K562 (cell line): ENCODE data around the gene MRPS18B. TPM values are rescaled to one million over a fixed set of nuclear protein-coding genes. Genes with fewer than 3 reads are reported as not detected.
A peak's percentile ranks its signal among the peaks of the same experiment; 100 is the strongest.

Source experiments
- ATAC-seq: fragments of 200-7000 bp; cut with Tn5 transposase; 3 replicates; pipeline ENCODE4 v1.9.1; 2020; ENCODE audit warnings: moderate library complexity
- BruUV-seq: library from RNA; stranded (reverse); fragments of 400-500 nt; replicated peaks from 2 replicates; lab custom pipeline; 2021; lab: Mats Ljungman, UMichigan
- CTCF ChIA-PET: fragments of 300-600 bp; formaldehyde crosslinking; extraction: SDS; loops from one replicate; lab custom pipeline; 2021; ENCODE audit warnings: low intra/inter-chr PET ratio; lab: Yijun Ruan, JAX
- POLR2A ChIA-PET: fragments of 300-600, 350-650 bp; sonication (Branson Sonifier 250); formaldehyde crosslinking; extraction: SDS; loops from one replicate; lab custom pipeline; 2021; ENCODE audit warnings: antibody characterized with exemption, inconsistent platforms; lab: Yijun Ruan, JAX
- DNase-seq, 4 experiments: peaks; one replicate each; pipeline versions ENCODE4 v3.0.0 to v3.0.0-alpha.2; 2011 to 2018; ENCODE audit warnings: low spot score in 3 of 4, mixed read lengths in 3 of 4; ENCODE audit errors: extremely low read depth in 1 of 4
- FAIRE-seq: peaks from 2 replicates; lab custom pipeline; 2011; peaks lifted over from hg19 to GRCh38; lab: Jason Lieb, UNC
- H2AFZ ChIP-seq: 2 replicates; pipeline ENCODE4 v1.6.0; 2011; ENCODE audit warnings: low read depth, low read length, control low read depth, inconsistent platforms
- H3K27ac ChIP-seq: fragments of 200-600 bp; 3 replicates; pipeline ENCODE4 v1.8.0; 2011; ENCODE audit warnings: low read depth, mild to moderate bottlenecking, control low read depth, inconsistent platforms, low read length, moderate library complexity, mixed read lengths; ENCODE audit errors: extremely low read depth
- H3K27me3 ChIP-seq, 2 experiments: fragments of 300-600 bp in 1 of 2; 2 replicates in 1 of 2; 3 replicates in 1 of 2; pipeline versions ENCODE4 v1.6.0 to v1.8.0; 2011; ENCODE audit warnings: inconsistent platforms in 2 of 2, low read length in 2 of 2, mild to moderate bottlenecking in 1 of 2, mixed read lengths in 1 of 2, moderate library complexity in 1 of 2; ENCODE audit not compliant: control insufficient read depth in 2 of 2, insufficient read depth in 2 of 2
- H3K36me3 ChIP-seq: fragments of 300-600 bp; 3 replicates; pipeline ENCODE4 v1.8.0; 2011; ENCODE audit warnings: mild to moderate bottlenecking, low read length, inconsistent platforms; ENCODE audit not compliant: control insufficient read depth, insufficient read depth
- H3K4me1 ChIP-seq, 2 experiments: fragments of 200-600 bp in 1 of 2; replicated peaks in 1 of 2; 2 replicates in 1 of 2; 3 replicates in 1 of 2; pipeline versions ENCODE4 v1.5.1 to v1.8.0; 2011; ENCODE audit warnings: inconsistent platforms in 2 of 2, low read length in 2 of 2, mild to moderate bottlenecking in 1 of 2, mixed read lengths in 1 of 2, moderate library complexity in 1 of 2; ENCODE audit not compliant: control insufficient read depth in 2 of 2, insufficient read depth in 2 of 2
- H3K4me2 ChIP-seq: 2 replicates; pipeline ENCODE4 v1.6.1; 2011; ENCODE audit warnings: low read length, control low read depth, inconsistent platforms, mixed read lengths; ENCODE audit not compliant: insufficient read depth
- H3K4me3 ChIP-seq: fragments of 200-600 bp; sonication (generic), shearing (Covaris generic); 2 replicates; pipeline ENCODE4 v1.5.1; 2016; ENCODE audit warnings: control low read depth, inconsistent platforms
- H3K79me2 ChIP-seq: fragments of 200-600 bp; 3 replicates; pipeline ENCODE4 v1.8.0; 2011; ENCODE audit warnings: low read length, inconsistent platforms; ENCODE audit not compliant: control insufficient read depth, insufficient read depth
- H3K9ac ChIP-seq, 2 experiments: 2 replicates each; pipeline versions ENCODE4 v1.6.0 to v1.6.1; 2011; ENCODE audit warnings: low read depth in 2 of 2, low read length in 2 of 2, control low read depth in 1 of 2, inconsistent platforms in 1 of 2, mild to moderate bottlenecking in 1 of 2, mixed read lengths in 1 of 2; ENCODE audit not compliant: insufficient read depth in 1 of 2
- H3K9me1 ChIP-seq: one replicate; pipeline ENCODE4 v1.6.0; 2011; ENCODE audit warnings: inconsistent platforms, mild to moderate bottlenecking, low read length, moderate library complexity; ENCODE audit not compliant: control insufficient read depth, insufficient read depth
- H3K9me3 ChIP-seq: replicated peaks from 2 replicates; pipeline ENCODE4 v1.5.1; 2011; ENCODE audit warnings: low read depth, low read length, inconsistent platforms; ENCODE audit not compliant: control insufficient read depth, insufficient read depth
- H4K20me1 ChIP-seq: replicated peaks from 2 replicates; pipeline ENCODE4 v1.6.1; 2011; ENCODE audit warnings: low read length, inconsistent platforms, mixed read lengths; ENCODE audit not compliant: control insufficient read depth, insufficient read depth
- EGR1 ChIP-seq: fragments of 450-650 bp; conservative IDR thresholded peaks from 2 replicates; pipeline ENCODE4 v1.6.1; 2017; ENCODE audit warnings: mild to moderate bottlenecking
- EWSR1 ChIP-seq: fragments of 450-650 bp; IDR thresholded peaks from 2 replicates; pipeline ENCODE4 v1.6.1; 2018; ENCODE audit warnings: borderline replicate concordance, mild to moderate bottlenecking, low read depth, moderate library complexity; ENCODE audit not compliant: partially characterized antibody
- IRF2 ChIP-seq: sonication (generic); formaldehyde crosslinking; IDR thresholded peaks from 2 replicates; pipeline ENCODE4 v1.8.1; 2022; ENCODE audit warnings: mild to moderate bottlenecking, missing genetic modification reagents
- LARP7 ChIP-seq: fragments of 450-650 bp; IDR thresholded peaks from 2 replicates; pipeline ENCODE4 v1.6.1; 2016
- PHB2 ChIP-seq: fragments of 450-650 bp; IDR thresholded peaks from 2 replicates; pipeline ENCODE4 v1.6.1; 2017; ENCODE audit warnings: low read depth
- PRMT5 ChIP-seq: sonication (generic); formaldehyde crosslinking; IDR thresholded peaks from 2 replicates; pipeline ENCODE4 v1.5.0; 2020; ENCODE audit warnings: missing genetic modification reagents
- RBFOX2 ChIP-seq: fragments of 200-400 bp; formaldehyde crosslinking; IDR thresholded peaks from 2 replicates; pipeline ENCODE4 v1.6.1; 2017; ENCODE audit warnings: low read depth, mild to moderate bottlenecking, low read length, moderate library complexity
- RFX5 ChIP-seq: IDR thresholded peaks from 2 replicates; pipeline ENCODE4 v1.6.1; 2011; ENCODE audit warnings: low read depth, mild to moderate bottlenecking, improper control_type of control experiment, low read length
- RHOXF2B ChIP-seq: fragments of 250-450 bp; sonication (Bioruptor Pico); conservative IDR thresholded peaks from 2 replicates; pipeline ENCODE4 v1.5.1; 2021
- SREBF2 ChIP-seq: sonication (generic); formaldehyde crosslinking; IDR thresholded peaks from 2 replicates; pipeline ENCODE4 v1.4.0; 2020; ENCODE audit warnings: mild to moderate bottlenecking, missing genetic modification reagents
- SRF ChIP-seq, 2 experiments: fragments of 250-450, 450-650 bp in 1 of 2; sonication (Bioruptor Pico) in 1 of 2; sonication (generic) in 1 of 2; formaldehyde crosslinking; IDR thresholded peaks; 2 replicates each; pipeline versions ENCODE4 v1.5.0 to v1.5.1; 2020 to 2022; ENCODE audit warnings: mild to moderate bottlenecking in 1 of 2, missing genetic modification reagents in 1 of 2
- ZBTB11 ChIP-seq, 3 experiments: fragments of 200-800 bp in 1 of 3; fragments of 250-450 bp in 1 of 3; fragments of 450-650 bp in 1 of 3; sonication (Bioruptor Pico) in 1 of 3; sonication (Bioruptor generic) in 1 of 3; formaldehyde crosslinking in 1 of 3; IDR thresholded peaks; 2 replicates each; pipeline versions ENCODE4 v1.6.1 to v1.8.0; 2016 to 2022; ENCODE audit warnings: mild to moderate bottlenecking in 2 of 3, missing genetic modification characterization in 2 of 3, missing compliant biosample characterization in 1 of 3, moderate library complexity in 1 of 3
- ZNF140 ChIP-seq: fragments of 250-450 bp; sonication (Bioruptor Pico); IDR thresholded peaks from 2 replicates; pipeline ENCODE4 v1.8.0; 2021; ENCODE audit warnings: moderate library complexity, mild to moderate bottlenecking, inconsistent platforms
- ZNF212 ChIP-seq: fragments of 450-650 bp; formaldehyde crosslinking; IDR thresholded peaks from 2 replicates; pipeline ENCODE4 v1.4.0; 2020; ENCODE audit warnings: mild to moderate bottlenecking
- ZNF23 ChIP-seq: fragments of 250-450 bp; sonication (Bioruptor Pico); IDR thresholded peaks from 2 replicates; pipeline ENCODE4 v1.4.0; 2020; ENCODE audit warnings: mild to moderate bottlenecking
- ZNF24 ChIP-seq: fragments of 450-650 bp; IDR thresholded peaks from 2 replicates; pipeline ENCODE4 v1.6.1; 2016
- ZNF354B ChIP-seq: fragments of 250-450 bp; sonication (Bioruptor Pico); IDR thresholded peaks from 2 replicates; pipeline ENCODE4 v1.4.0; 2020
- ZNF644 ChIP-seq: fragments of 200-800 bp; sonication (Bioruptor generic); IDR thresholded peaks from 2 replicates; pipeline ENCODE4 v1.6.1; 2016; ENCODE audit warnings: low read depth, missing genetic modification characterization, missing compliant biosample characterization
- WGBS: fragments of 100-300 bp; shearing (Covaris generic); methylation state at CpG from one replicate; pipeline ENCODE4 v1.1.6; 2016; ENCODE audit warnings: low coverage, mixed read lengths; ENCODE audit not compliant: insufficient coverage; ENCODE audit errors: missing lambda C conversion rate; 5-methylcytosine and 5-hydroxymethylcytosine counted together
- in situ Hi-C: fragments of 300-500 bp; cut with MboI; formaldehyde crosslinking; loops from 4 replicates; pipeline ENCODE4 v1.15.0; 2018; ENCODE audit warnings: inconsistent platforms, mixed read lengths
- intact Hi-C: fragments of 100-400 bp; cut with micrococcal nuclease; formaldehyde crosslinking; loops from 2 replicates; pipeline ENCODE4 v1.14.2; 2022
- polyA plus RNA-seq, 8 experiments: library from polyadenylated mRNA; depleted of rRNA in 4 of 8; stranded (reverse) in 5 of 8; unstranded in 3 of 8; fragments of >200 nt; fragmentation: Nextera tagmentation in 2 of 8; fragmentation: Illumina TruSeq in 1 of 8; extraction: Ambion mirVana in 2 of 8; extraction: Trizol in 1 of 8; gene quantifications; 2 replicates each; pipeline versions ENCODE4 v1.2.1 to v1.2.3, GENCODE V29; 2011 to 2014; ENCODE audit warnings: inconsistent platforms in 1 of 8, missing spikeins in 1 of 8
- total RNA-seq, 7 experiments: library from RNA; depleted of rRNA in 6 of 7; stranded (reverse); fragments of >200 nt in 6 of 7; fragmentation: Illumina TruSeq in 2 of 7; extraction: Trizol in 2 of 7; gene quantifications; 2 replicates each; pipeline versions ENCODE4 v1.2.1 to v1.2.3, GENCODE V29; 2011 to 2021; ENCODE audit warnings: low replicate concordance in 1 of 7
- TF ChIP-seq, protein P1 (sequence below): fragments of 250-450 bp; sonication (Bioruptor Pico); IDR thresholded peaks from 2 replicates; pipeline ENCODE4 v1.8.0; 2022; ENCODE audit warnings: moderate library complexity, mild to moderate bottlenecking, inconsistent platforms
- TF ChIP-seq, protein P2 (sequence below), 2 experiments: fragments of 450-650 bp; IDR thresholded peaks; 2 replicates each; pipeline ENCODE4 v1.6.1; 2016

Gene MRPS18B
- total and polyA plus RNA-seq, 9 of the 15 experiments (the other 6 are each of a cell fraction or from before 2014, with no cell fraction given), result 132 to 383 (median 178) TPM

GRCh38 chr6:30645989-30646388 lies 28.3 kb downstream of the MRPS18B start:
- peak in 2 of 4 experiments; percentile 66 to 73 for DNase-seq
- Histone ChIP-seq H3K9ac (peak overlapping the region; percentile 33 to 89; a peak in 3 of 4 replicates), H3K79me2 (peaks cover 44% of the 10 kb centered on the region), H3K36me3 (peaks cover 28% of the 10 kb centered on the region), H3K4me3 (peak overlapping the region; percentile 68), H3K27me3 (no peaks in the 10 kb centered on the region), H3K27ac (peak overlapping the region; percentile 83), H3K9me1 (no peaks in the 10 kb centered on the region), H3K4me1 (peaks cover 15 to 29% of the 10 kb centered on the region in 2 experiments), H4K20me1 (no peaks in the 10 kb centered on the region), H3K4me2 (peak overlapping the region; percentile 97), H3K9me3 (no peaks in the 10 kb centered on the region; the same call in 1 of the 2 replicates), H2AFZ (peak overlapping the region; percentile 64)
- WGBS, result 8% methylated on average over 1 of the region's 1 CpG
- FAIRE-seq, result peak; percentile 62
- 0 out of 3 replicates have a peak, but pooled peaks have one; percentile 12 for ATAC-seq
- ChIA-PET POLR2A (interaction anchor here (0.5 to 3.9 kb wide), 11 partner anchors 9 to 76 kb away, joined by 3 to 46 read pairs (median 5); partner anchors contain the start of genes MDC1 and MRPS18B), CTCF (no interaction called here)
- intact Hi-C loops (loop anchor here (2.0 kb wide), 1 partner anchor 29 kb away; the partner anchor contains the start of genes MRPS18B and PPP1R10), in situ Hi-C loops (no loop called here)
- no TSS peak for BruUV-seq
- TF ChIP-seq ZNF212 (CRISPR knock-in tag) (no peak), ZNF24 (no peak), PRMT5 (CRISPR knock-in tag) (no peak), PHB2 (no peak), RHOXF2B (no peak), ZNF140 (no peak), ZNF23 (CRISPR knock-in tag) (no peak), IRF2 (CRISPR knock-in tag) (no peak), EGR1 (0 out of 2 replicates have a peak, but pooled peaks have one; percentile 19), RBFOX2 (no peak), ZNF354B (CRISPR knock-in tag) (no peak), ZNF644 (tag) (no peak), SRF (CRISPR knock-in tag; IDR thresholded peaks at IDR 0.05) (no peak), RFX5 (no peak), ZBTB11 (CRISPR knock-in tag; IDR thresholded peaks at IDR 0.05) (no peak), EWSR1 (no peak), LARP7 (no peak), SREBF2 (CRISPR knock-in tag) (no peak)
- TF ChIP-seq, protein P1, sequence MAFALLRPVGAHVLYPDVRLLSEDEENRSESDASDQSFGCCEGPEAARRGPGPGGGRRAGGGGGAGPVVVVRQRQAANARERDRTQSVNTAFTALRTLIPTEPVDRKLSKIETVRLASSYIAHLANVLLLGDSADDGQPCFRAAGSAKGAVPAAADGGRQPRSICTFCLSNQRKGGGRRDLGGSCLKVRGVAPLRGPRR (CRISPR knock-in tag), result no peak
- TF ChIP-seq, protein P2, sequence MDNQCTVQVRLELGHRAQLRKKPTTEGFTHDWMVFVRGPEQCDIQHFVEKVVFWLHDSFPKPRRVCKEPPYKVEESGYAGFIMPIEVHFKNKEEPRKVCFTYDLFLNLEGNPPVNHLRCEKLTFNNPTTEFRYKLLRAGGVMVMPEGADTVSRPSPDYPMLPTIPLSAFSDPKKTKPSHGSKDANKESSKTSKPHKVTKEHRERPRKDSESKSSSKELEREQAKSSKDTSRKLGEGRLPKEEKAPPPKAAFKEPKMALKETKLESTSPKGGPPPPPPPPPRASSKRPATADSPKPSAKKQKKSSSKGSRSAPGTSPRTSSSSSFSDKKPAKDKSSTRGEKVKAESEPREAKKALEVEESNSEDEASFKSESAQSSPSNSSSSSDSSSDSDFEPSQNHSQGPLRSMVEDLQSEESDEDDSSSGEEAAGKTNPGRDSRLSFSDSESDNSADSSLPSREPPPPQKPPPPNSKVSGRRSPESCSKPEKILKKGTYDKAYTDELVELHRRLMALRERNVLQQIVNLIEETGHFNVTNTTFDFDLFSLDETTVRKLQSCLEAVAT (IDR thresholded peaks at IDR 0.05), result no peak
